GM21360 (cell line): ENCODE results near the gene DENND2A.
"Not testable (repeated sequence)": the region's sequence is repeated elsewhere in the genome, so short reads cannot be mapped to it uniquely, and the experiment has no call there.

ENCODE experiments used
- ATAC-seq: cut with Tn5 transposase; IDR thresholded peaks from one replicate; pipeline ENCODE4 v1.9.1; 2021; ENCODE audit warnings: mild to moderate bottlenecking, moderate library complexity; ENCODE audit not compliant: unreplicated experiment

The DENND2A gene

DNA sequence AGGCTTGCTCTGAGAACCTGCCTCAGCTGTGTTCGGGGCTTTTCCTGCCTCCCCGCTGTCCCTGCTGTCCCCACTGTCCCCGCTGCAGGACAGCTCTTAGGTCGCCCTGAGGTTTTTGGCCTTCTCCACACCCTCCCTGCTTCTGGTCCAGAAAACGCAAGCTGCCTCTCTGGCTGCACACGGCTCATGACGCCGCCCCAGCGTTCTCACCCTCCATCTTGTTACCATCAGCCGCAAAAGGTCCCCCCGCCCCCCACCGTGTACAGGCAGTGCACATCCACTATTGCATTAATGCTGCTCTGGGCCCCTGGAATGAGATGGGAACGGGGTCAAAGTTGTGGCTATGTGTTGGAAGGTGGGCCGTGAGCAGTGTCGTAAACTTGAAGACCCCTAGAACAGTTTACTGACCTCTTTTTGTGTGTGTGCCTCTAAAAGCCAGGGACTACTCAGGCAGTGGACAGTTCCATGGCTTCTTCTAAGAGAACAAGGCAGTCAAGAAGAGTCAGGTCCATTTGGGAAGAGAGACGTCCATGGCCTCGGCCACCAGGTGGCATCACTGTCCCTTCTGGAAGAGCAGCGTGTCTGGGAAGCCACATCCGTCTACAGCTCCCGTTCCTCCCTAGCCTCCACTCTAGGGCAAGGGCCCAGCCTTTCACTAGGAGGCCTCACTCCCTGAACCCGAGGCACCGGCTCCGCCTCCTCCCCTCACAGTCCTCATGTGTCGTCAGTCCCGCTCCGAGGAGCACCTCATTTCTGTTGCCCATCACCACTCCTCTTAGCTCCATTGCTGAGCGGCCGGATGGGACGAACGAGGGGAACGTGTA, 122.9 kb downstream of the DENND2A start:
- ATAC-seq: no peak

DNA sequence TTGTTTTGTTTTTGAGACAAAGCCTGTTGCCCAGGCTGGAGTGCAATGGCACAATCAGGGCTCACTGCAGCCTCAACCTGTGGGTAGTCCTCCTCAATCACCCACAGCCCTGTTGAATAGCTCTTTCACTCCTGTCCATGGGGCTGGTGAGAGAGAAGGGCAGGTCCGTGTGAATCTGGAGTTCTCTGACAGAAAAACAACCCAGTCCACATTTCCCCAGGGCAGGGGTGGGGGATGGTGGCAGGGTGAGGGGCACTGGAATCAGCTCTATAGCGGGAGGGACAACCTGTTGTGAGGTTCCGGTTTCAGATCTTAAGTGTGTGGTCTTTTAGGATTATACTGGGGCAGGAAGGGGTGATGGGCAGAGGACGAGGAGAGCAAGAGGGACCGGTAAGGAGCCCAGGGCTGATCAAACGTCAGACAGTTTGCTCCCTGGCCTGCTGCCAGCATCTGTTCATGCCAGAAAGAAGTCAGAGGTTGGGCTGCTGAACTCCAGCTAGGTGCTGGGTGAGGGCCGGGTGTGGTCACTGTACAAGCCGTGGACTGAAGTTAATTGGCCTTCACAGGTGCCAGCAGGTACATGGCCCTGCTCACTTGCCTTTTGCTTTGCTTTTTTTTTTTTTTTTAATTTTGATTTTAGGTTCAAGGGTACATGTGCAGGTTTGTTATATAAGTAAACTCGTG, 128.2 kb downstream of the DENND2A start:
- no peak for ATAC-seq

DNA sequence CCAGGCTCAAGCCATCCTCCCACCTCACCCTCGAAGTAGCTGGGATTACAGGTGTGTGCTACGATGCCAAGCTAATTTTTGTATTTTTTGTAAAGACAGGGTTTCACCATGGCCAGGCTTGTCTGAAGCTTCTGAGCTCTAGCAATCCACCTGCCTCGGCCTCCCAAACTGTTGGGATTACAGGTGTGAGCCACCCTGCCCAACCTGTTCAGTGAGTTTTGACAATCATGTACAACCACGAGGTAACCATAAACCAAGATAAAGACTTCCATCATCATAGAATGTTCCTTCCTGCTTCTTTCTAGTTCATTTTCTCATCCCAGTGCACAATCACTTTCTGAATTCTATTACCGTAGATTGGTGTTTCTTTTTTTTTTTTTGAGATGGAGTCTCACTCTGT, 130.8 kb downstream of the DENND2A start:
- no peak for ATAC-seq

DNA sequence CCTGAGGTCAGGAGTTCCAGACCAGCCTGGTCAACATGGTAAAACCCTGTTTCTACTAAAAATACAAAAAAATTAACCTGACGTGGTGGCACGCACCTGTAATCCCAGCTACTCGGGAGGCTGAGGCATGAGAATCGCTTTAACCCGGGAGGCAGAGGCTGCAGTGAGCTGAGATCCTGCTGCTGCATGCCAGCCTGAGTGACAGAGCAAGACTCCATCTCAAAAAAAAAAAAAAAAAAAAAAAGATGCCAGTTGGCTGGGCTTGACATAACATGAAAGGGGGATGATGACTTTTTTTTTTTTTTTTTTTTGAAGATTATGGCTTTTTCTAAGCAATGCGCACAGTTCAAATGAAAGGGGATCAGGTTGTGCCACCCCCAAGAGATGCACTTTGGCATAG, 133.1 kb downstream of the DENND2A start:
- ATAC-seq: not testable (repeated sequence)

DNA sequence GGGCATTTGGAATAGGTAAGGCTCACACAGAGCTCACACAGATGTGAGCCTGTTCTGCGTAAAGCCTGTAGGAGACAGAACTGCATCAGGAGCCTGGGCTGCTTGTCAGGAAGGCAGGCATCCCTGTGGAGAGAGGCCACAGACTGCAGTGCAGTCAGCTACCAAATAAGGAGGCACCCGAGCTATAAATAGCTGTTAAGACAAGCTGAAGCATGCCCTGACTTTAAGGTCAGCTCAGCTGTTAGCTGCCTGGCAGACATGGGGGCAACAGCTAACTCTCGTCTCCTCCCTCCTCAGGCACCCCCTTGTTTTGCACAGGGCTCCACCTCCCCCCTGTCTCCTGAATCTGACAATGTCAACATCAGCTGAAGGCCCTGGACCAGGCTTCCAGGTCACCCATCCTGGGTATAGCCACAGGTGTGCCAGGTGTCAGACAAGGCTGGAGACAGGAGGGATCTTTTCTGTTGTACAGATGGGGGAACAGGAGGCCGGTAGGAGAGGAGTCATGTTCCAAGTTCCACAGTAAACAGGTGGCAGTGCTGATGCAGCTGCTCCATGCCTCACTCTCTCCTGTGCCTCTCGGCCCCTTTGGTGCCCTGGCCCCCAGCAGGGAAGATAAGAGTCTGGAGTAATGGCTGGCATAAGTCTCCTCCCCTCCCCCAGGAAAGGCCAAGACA, 133.7 kb downstream of the DENND2A start:
- no peak for ATAC-seq

DNA sequence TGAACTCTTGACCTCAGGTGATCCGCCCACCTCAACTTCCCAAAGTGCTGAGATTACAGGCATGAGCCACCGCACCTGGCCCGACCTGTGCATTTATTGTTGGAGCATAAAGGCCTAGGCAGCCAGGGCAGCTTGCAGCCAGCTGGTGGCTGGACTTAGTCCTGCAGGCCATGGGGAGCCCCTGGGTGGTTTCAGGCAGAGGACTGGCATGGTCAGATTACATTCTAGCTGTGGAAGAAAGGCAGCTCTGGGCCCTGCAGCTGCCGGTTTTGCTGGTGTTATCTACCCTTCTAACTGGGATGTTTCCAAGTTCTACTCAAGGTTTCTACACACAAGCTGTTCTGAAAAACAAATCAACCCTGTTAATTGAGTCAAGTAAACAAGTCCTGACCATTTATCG, 138.6 kb downstream of the DENND2A start:
- ATAC-seq: no peak

DNA sequence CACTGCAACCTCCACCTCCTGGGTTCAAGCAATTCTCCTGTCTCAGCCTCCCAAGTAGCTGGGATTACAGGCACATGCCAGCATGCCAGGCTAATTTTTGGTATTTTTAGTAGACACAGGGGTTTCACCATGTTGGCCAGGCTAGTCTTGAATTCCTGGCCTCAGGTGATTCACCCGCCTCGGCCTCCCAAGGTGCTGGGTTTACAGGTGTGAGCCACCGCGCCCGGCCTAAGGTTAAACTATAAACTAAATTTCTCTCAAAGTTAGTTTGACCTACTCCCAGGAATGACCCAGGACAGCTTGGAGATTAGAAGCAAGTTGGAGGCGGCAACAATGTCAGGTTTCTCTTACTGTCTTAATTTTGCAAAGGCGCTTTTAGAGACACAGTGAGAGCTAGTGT, 142.8 kb downstream of the DENND2A start:
- ATAC-seq: not testable (repeated sequence)

DNA sequence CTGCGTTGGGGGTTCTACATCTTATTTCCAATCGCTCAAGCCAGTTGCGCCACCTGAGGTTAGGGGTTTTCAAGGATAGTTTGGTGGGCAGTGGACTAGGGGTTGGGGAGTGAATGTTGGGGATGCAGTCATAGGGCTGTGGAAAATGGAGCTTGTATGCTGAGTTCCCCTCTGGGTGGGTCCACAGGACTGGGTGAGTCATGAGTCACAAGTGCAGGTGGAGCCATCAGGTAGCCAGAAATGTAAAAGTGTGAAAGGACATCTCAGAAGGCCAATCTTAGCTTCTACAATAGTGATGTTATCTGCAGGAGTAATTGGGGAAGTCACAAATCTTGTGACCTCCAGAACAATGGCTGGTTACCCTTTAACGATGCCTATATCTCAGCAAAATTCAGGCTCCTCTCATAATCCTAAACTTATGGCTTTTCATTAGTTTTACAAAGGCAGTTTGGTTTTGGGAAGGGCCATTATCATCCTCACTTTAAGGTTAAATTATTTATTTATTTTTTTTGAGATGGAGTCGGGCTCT, 143.3 kb downstream of the DENND2A start:
- ATAC-seq: no peak

DNA sequence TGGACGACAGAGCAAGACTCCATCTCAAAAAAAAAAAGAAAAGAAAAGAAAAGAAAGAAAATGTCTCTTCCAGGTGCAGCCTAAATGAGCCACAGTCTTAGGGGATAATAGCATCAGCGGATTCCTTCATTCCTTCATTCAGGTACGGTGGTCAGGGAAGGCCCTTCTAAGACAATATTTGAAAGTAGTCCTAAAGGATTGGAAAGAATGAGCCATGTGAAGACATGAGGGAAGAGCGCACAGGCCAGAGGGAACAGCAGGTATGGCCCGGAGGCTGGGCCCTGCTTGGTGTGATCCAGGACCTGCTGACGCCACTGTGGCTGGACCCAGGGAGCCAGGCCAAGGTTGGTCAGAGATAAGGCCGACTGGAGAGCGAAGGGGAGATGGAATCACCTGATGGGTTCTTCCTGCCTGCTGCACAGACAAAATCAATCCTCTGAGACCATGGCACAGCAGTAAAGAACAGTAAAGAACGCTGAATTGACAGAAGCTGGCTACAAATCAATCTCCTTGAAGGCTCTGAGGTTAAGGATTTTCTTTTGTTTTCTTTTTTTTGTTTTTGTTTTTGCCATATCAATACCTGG, 145.0 kb downstream of the DENND2A start:
- no peak for ATAC-seq

DNA sequence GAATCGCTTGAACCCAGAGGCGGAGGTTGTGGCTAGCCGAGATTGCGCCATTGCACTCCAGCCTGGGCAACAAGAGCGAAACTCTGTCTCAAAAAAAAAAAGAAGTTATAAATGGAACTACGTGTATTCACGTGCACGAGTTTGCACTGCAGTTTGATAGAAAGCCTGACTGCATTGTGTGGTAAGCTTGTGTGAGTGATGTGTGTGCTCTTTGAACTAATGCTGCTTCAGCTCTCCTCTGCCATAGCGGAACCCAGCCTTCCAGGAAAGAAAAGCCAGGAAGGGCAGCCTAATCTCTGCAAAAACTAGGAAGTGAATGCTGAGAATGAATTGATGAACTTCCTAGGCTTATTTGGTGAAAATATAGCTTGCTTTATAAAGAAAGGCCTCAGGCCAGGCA, 145.7 kb downstream of the DENND2A start:
- no peak for ATAC-seq

DNA sequence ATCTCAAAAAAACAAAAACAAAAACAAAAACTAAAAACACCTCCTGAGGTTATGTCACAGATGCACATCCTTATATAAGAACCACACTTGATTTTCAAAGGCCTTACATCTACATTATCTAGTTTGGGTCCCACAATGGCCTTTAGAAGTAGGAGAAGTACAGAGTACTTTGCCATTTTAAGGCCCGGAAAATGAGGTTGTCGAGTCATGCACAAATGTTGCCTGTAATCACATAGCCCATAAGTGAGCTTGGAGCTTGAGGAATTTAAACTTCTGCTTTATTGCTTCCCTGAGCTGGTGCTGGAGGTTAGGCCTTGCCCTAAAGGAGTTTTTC, 151.6 kb downstream of the DENND2A start:
- no peak for ATAC-seq

DNA sequence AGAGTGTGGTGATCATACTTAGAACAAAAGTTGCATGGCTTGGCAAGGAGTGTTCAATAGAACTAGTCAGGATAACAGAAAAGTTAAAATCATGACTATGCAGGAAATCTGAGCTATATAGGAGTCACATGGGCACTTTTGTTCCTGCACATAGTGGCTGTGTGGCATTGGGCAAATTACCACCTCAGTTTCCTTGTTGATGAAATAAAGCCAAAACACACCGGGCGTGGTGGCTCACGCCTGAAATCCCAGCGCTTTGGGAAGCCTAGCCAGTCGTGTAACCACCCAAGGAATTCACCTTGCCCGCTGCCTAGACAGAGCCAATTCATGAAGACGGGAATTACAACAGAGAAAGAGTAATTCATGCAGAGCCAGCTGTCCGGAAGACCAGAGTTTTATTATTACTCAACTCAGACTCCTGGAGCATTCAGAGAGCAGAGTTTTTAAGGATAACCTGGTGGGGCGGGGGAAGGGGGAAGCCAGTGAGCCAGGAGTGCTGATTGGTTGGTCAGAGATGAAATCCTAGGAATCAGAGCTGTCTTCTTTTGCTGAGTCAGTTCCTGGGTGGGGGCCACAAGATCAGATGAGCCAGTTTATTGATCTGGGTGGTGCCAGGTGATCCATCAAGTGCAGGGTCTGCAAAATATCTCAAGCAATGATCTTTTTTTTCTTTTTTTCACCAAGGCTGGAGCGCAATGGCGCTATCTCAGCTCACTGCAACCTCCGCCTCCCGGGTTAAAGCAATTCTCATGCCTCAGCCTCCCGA, 154.9 kb downstream of the DENND2A start:
- no peak for ATAC-seq

DNA sequence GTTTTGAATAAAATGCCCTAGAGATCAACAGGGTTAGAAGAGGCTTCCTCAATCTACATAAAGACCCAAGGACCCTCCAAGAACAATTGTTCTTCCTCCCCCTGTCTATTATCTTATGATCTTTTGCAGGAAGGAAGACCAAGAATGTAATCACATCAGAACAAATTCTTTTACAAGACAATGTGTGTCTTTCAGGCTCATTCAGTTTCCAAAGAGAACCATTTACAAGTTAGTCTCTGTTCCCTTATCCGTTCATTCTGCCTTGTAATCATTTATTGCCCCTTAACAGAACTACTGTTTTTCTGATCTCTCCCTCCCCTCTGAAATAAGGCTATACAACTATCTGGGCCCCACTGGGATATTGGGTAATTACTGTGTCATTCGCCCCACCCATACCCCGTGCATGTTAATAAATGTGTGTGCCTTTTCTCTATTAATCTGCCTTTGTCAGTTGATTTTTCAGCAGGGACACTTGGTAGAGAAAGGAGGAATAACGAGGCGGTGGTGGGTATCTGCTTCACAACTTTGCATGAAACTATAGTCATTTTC, 155.6 kb downstream of the DENND2A start:
- ATAC-seq: no peak

DNA sequence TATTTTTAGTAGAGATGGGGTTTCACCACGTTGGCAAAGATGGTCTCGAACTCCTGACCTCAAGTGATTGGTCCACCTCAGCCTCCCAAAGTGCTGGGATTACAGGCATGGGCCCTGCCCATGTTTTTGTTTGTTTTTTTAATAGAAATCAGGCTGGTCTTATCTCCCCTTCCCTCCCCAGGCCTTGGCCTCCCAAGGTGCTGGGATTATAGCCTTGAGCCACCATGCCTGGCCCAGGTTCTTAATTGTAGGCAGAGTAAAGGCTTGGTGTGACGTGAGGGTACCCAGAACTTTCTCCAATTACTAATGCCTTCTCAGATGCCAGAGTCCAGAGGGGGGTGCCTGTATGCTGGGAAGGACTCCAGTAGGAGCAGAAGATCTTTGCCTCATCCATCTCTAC, 156.1 kb downstream of the DENND2A start:
- no peak for ATAC-seq

DNA sequence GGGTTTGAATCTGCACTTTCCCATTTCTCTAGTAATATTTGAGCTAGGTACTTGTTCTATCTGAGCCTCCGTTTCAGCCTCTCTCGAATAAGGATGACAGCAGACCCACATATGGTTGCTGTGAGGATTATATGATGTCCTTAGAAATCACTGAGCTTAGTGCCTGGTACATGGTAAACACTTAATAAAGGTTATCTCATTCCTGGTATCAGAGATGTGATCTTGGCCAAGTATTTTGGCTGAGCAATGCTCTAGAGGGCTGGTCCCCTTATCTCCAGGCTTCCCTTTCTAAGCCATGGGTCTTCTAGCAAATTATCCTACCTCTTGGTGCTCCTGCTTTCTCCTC, 160.9 kb downstream of the DENND2A start:
- no peak for ATAC-seq

DNA sequence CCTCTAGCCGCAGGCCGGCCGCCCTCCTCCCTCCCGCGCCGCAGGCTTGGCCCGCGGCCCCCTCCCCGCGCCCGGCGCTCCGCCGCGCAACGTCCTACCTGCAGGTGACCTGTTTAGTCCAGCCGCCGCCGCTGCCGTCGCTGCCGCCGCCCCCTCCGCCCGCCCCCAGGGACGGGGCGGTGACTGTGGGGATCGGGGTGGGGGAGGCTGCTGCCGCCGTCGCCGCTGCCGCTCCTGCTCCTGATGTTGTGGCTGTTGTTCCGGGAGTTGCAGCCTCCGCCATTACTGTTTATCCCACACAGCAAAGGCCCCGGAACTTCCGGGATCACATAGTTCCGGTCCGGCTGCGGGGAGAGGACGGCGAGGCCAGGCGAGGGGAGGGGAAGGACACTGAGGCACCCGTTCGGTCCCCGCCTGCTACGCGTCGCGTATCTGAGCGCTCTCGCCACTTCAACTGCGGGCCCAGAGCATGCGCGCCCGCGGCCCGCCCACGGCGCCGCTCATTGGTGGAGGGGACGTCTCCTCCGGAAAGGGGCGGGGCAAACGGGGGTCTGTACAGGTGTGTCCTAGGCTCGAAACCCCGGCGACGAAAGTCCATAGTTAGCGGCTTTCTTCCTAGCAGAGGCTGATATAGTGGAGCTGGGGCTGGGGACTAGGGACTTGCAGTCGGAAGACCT, 161.4 kb downstream of the DENND2A start, which contains the start of gene MKRN1:
MKRN1 (minus strand) TSS at position 444 of the 677 bp plus-strand sequence; CDS start at position 283, 161 bp downstream.
- ATAC-seq: peak; percentile 96

DNA sequence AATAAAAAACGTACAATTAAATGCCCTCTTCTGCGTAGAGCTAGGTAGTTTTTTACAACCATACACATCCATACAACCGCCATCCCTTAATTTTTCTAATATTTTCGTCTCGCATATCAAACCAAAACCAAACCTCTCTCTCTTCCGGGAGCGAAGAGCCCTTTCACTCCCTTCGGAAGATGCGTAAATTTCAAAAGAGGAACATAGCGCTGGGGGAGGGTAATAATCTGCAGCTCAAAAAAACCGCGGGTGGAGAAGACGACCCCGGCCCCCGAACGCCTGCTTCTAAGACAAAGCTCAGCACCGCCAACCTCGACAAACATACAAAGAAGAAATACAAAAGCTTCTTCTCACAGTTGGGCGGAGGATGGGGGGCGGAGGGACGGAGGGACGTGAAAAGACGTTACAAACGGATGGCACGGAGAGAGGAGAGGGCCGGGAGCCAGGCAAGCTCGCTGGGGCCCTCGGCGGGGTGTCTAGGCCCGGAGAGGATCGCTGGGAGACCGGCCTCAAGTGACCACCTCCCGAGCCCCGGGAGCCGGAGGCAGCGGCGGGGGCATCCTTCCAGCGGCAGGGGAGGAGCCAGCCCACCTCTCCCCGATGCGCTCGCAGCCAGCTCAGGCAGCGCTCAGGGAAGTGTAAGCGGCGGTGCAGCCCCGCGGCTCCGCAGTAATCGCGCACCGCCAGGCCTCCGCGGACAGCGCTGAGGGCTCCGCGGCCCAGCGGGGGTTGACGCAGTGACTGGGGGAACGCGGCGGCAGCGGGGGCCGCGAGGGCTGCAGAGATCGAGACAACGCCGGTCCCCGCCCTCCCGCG, 162.2 kb downstream of the DENND2A start:
- ATAC-seq: peak; percentile 29

DNA sequence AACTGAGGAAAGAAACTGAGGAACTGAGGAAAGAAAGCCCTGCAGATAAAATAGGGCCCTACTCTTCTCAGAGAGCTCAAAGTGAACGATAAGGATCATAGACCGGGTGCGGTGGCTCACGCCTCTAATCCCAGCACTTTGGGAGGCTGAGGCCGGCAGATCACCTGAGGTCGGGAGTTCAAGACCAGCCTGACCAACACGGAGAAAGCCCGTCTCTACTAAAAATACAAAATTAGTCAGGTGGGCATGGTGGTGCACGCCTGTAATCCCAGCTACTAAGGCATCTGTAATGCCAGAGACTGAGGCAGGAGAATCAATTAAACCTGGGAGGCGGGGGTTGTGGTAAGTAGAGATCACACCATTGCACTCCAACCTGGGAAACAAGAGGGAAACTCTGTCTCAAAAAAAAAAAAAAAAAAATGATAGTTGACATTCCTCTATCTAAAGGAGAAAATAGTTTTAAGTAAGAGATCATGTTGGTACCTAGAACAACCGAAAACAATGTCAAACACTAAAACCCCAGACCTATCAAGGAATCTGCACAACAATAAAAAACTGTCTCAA, 163.8 kb downstream of the DENND2A start:
- no peak for ATAC-seq
